Activated naive CD4-positive, alpha-beta T cell treated with Interleukin-2 at 50 U/mL for 16 hours (primary cell): ENCODE measurements around the gene ARHGEF18.
"Not testable (repeated sequence)": the region's sequence is repeated elsewhere in the genome, so short reads cannot be mapped to it uniquely, and the experiment has no call there.

Experiments used
- DNase-seq: peaks from one replicate; pipeline ENCODE4 v3.0.0-alpha.2; 2020

Gene ARHGEF18

GRCh38 chr19:7348587-7349230 lies at the start of gene ARHGEF18:
Gene ARHGEF18, plus strand, starts transcription at chr19:7348937. Its CDS starts 13,954 bp downstream, at chr19:7362891.
- peak; percentile 53 for DNase-seq

GRCh38 chr19:7301525-7301924 lies 47.2 kb upstream of the ARHGEF18 start:
- DNase-seq: no peak

- no peak for DNase-seq
These were observed 45.3 kb upstream of the ARHGEF18 start for GRCh38 chr19:7303470-7303869.

GRCh38 chr19:7304200-7304599 lies 44.5 kb upstream of the ARHGEF18 start:
- DNase-seq: no peak

GRCh38 chr19:7307590-7308218 lies 41.0 kb upstream of the ARHGEF18 start:
- no peak for DNase-seq

- not testable (repeated sequence) for DNase-seq
These were observed 40.4 kb upstream of the ARHGEF18 start for GRCh38 chr19:7308327-7308726.

GRCh38 chr19:7311911-7312310 lies 36.8 kb upstream of the ARHGEF18 start:
- no peak for DNase-seq

GRCh38 chr19:7312816-7313215 lies 35.9 kb upstream of the ARHGEF18 start:
- no peak for DNase-seq

- DNase-seq: no peak
These were observed 30.6 kb upstream of the ARHGEF18 start for GRCh38 chr19:7318176-7318575.

GRCh38 chr19:7326105-7326877 lies 22.4 kb upstream of the ARHGEF18 start:
- DNase-seq: peak; percentile 33

- DNase-seq: no peak
These were observed 20.9 kb upstream of the ARHGEF18 start for GRCh38 chr19:7327802-7328201.

- no peak for DNase-seq
These were observed 20.1 kb upstream of the ARHGEF18 start for GRCh38 chr19:7328647-7329046.

GRCh38 chr19:7331446-7331845 lies 17.3 kb upstream of the ARHGEF18 start:
- no peak for DNase-seq

- DNase-seq: no peak
These were observed 15.3 kb upstream of the ARHGEF18 start for GRCh38 chr19:7333198-7334118.

GRCh38 chr19:7336321-7336973 lies 12.3 kb upstream of the ARHGEF18 start:
- no peak for DNase-seq

GRCh38 chr19:7337380-7338194 lies 11.2 kb upstream of the ARHGEF18 start:
- peak; percentile 17 for DNase-seq

- peak; percentile 87 for DNase-seq
These were observed 7.5 kb upstream of the ARHGEF18 start for GRCh38 chr19:7340959-7341837.

GRCh38 chr19:7342143-7342542 lies 6.6 kb upstream of the ARHGEF18 start:
- DNase-seq: no peak

GRCh38 chr19:7346488-7346971 lies 2.2 kb upstream of the ARHGEF18 start:
- DNase-seq: no peak

- not testable (repeated sequence) for DNase-seq
These were observed 1.7 kb upstream of the ARHGEF18 start for GRCh38 chr19:7346997-7347396.
